Measurements from ENCODE around the gene GPR26.

GPR26 gene

DNA sequence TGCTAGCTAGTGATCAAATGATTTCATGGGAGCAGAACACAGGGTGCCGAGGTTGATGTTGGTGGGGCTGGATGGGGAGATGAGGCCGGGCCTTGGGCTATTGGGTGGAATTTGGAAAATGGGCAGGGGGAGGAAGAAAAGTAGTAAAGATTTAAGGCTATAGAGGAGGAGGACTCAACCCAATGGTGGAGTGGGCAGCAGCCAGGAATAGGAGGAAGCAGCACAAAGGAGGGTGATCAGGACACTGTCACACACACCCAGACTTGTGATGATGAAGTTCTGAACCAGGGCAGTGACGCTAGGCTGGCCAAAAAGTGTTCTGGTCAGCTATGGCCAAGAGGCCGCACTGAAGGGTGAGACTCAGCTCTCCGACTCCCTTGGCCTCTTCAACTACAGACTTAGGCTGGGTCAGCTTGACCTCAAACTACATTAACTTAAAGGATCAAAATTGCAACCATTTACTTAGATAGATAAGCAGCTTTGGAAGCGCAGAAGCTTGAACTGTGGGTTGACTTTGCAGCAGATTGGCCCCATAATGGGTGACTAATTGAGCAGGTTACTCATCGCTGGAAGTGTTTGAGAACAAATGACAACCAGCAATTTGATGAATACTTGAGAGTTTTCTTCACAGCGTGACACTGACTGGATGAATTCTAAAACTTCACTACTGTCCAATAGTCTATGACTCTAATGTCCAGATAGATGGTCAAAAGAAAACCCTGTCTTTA lies 29.4 kb upstream of the GPR26 start:
- no peaks in the 10 kb centered on the region for H3K4me1 ChIP-seq
- no peaks in the 10 kb centered on the region for H3K27me3 ChIP-seq (ENCODE audit: low read depth)
- H3K9me3 ChIP-seq = no peaks in the 10 kb centered on the region
- no peaks in the 10 kb centered on the region for H3K36me3 ChIP-seq (replicated peaks)
- in situ Hi-C loops (cut with MboI; ENCODE audit: low sequenced_read_pairs) = no loop called here
- no peak for DNase-seq (ENCODE audit: low spot score in 2 of 2)
- H3K4me3 ChIP-seq = no peak overlapping the region

DNA sequence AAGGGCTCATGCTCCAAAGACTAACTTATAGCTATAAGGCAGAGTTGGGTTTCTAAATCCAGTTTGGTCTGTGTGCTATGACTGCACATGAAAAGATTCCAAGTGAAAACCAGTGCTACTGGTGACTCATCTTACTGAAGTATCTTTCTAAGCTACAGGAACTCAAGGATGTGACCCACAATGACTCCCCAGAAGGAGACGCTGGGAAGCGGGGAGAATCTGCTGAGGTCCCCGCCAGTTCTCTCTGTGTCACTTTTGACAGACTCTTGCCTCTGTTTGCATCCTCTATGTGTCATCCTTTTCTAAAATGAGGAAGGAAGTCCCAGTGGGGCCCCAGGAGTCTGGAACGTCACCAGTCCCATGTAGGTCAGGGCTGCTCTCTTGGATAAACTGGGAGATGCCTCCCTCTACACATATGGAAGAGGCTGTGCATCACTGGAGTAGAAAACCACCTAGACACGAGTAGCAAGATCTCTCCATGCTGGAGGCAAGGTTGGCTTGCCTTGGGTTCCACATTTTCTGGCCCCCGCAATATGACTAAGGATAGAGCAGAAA lies 28.8 kb upstream of the GPR26 start:
- no peak for DNase-seq (ENCODE audit: low spot score in 2 of 2)
- Histone ChIP-seq H3K4me3 (no peak overlapping the region), H3K27me3 (ENCODE audit: low read depth) (no peaks in the 10 kb centered on the region), H3K9me3 (no peaks in the 10 kb centered on the region), H3K36me3 (replicated peaks) (no peaks in the 10 kb centered on the region), H3K4me1 (no peaks in the 10 kb centered on the region)
- in situ Hi-C loops (cut with MboI; ENCODE audit: low sequenced_read_pairs) = no loop called here

DNA sequence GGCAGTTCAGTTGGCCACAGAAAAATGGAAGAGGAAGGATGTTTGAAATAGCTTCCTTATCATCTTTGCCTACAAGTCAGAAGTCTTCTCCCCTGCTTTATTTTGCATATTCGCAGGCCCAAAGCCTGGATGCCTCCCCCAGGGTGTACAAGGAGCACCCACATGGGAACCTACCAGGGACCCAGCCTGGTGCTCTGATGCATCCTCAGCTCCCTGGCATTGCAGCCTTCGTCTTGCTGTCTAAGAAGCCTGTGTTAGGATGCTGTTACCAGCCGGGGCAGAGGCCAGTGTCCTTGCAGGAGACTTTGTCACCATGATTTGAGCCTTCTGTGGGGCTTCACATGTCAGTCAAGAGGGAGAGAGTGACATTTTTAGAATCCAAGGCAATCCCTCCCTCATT lies 27.0 kb upstream of the GPR26 start:
- Histone ChIP-seq H3K9me3 (no peaks in the 10 kb centered on the region), H3K27me3 (ENCODE audit: low read depth) (no peaks in the 10 kb centered on the region), H3K36me3 (replicated peaks) (no peaks in the 10 kb centered on the region), H3K4me3 (no peak overlapping the region), H3K4me1 (no peaks in the 10 kb centered on the region)
- in situ Hi-C loops (cut with MboI; ENCODE audit: low sequenced_read_pairs) = no loop called here
- no peak for DNase-seq (ENCODE audit: low spot score in 2 of 2)

DNA sequence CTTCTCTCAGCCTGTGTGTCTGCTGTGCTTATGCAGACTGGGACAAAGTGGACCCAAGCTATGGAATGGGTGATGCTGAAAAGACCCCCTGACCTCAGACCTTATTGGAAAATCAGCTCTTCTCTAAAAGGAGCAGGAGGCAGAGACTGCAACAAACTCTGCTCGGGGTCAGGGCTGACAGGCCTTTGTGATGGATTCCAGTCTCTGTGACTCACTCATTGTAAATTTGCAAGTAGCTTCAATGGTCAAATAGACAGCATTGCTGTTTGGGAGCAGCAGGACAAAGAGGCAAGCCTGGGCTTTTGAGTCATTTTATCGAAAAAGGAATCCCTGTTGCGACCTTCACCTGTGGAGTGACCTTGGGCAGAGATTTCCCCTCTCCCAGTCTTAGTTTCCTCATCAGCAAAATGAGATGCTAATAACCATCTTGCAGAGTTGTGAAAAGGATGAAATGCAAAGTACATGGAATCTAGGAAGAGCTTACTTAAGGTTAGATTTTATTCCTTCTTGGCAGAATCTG lies 26.1 kb upstream of the GPR26 start:
- H3K27me3 ChIP-seq (ENCODE audit: low read depth) = no peaks in the 10 kb centered on the region
- H3K36me3 ChIP-seq (replicated peaks) = no peaks in the 10 kb centered on the region
- H3K9me3 ChIP-seq = no peaks in the 10 kb centered on the region
- H3K4me3 ChIP-seq = no peak overlapping the region
- in situ Hi-C loops (cut with MboI; ENCODE audit: low sequenced_read_pairs) = no loop called here
- no peaks in the 10 kb centered on the region for H3K4me1 ChIP-seq
- DNase-seq (ENCODE audit: low spot score in 2 of 2) = no peak

DNA sequence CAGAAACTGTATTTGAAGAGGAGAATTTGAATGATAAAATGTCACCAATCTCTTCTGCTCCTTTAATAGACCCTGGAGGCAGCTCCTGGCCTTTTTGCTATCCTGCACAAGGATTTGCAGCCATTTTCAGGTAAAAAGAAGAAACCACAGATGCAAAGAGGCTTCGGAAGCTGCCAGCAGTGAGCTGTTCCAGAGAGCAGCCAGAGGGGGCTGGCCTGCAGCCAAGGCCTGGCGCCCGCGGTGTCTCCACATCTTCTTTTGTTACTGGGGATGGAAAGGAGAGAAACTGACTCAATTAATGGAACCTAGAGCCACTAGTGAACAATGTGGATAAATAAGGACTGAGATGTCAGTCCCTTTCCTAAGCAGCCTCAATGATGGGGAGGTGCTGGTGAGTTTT lies 23.9 kb upstream of the GPR26 start:
- in situ Hi-C loops (cut with MboI; ENCODE audit: low sequenced_read_pairs) = no loop called here
- H3K9me3 ChIP-seq = no peaks in the 10 kb centered on the region
- H3K27me3 ChIP-seq (ENCODE audit: low read depth) = no peaks in the 10 kb centered on the region
- H3K4me1 ChIP-seq = no peaks in the 10 kb centered on the region
- no peaks in the 10 kb centered on the region for H3K36me3 ChIP-seq (replicated peaks)
- no peak for DNase-seq (ENCODE audit: low spot score in 2 of 2)
- H3K4me3 ChIP-seq = no peak overlapping the region

DNA sequence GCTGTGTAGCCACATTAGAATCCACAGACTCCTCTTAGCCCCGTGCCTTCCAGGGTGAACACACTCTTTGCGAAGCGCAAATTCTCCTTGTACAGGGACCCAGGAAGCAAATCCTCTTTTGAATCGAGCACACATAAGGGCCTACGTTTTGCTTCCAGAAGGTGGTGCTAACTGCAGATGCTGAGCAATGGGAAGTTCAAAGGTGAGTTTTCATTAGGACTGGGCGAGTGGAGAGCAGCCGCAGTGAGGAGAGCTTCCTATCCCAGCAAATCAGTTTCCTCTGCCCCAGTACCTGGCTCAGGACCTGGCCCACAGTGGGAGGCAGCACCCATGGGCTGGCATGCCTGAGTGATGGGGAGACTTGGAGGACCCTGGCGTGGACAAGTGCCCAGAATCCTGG lies 23.5 kb upstream of the GPR26 start:
- H3K27me3 ChIP-seq (ENCODE audit: low read depth) = no peaks in the 10 kb centered on the region
- H3K36me3 ChIP-seq (replicated peaks) = no peaks in the 10 kb centered on the region
- no peak overlapping the region for H3K4me3 ChIP-seq
- in situ Hi-C loops (cut with MboI; ENCODE audit: low sequenced_read_pairs) = no loop called here
- no peaks in the 10 kb centered on the region for H3K9me3 ChIP-seq
- no peak for DNase-seq (ENCODE audit: low spot score in 2 of 2)
- no peaks in the 10 kb centered on the region for H3K4me1 ChIP-seq

DNA sequence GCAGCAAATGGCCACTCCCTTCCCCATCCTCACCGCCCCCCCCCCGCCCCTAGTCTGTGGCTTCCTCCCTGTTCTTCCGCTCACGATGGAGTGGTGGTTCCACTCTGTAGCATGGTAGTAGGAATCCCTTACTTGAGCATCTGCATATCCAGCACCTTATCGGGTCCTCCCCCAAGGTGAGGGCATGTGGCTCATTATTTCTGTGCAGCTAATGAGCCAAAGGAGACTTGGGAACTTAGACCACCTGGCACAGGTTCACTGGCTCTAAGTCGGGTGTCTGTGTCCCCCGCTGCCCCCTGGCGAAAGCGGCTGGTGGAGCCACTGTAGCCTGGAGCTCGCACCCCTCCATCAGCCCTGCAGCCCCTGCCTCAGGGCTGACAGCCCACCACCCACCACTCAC lies 22.8 kb upstream of the GPR26 start:
- H3K4me1 ChIP-seq = no peaks in the 10 kb centered on the region
- H3K27me3 ChIP-seq (ENCODE audit: low read depth) = no peaks in the 10 kb centered on the region
- no peak for DNase-seq (ENCODE audit: low spot score in 2 of 2)
- no peak overlapping the region for H3K4me3 ChIP-seq
- no peaks in the 10 kb centered on the region for H3K9me3 ChIP-seq
- H3K36me3 ChIP-seq (replicated peaks) = no peaks in the 10 kb centered on the region
- in situ Hi-C loops (cut with MboI; ENCODE audit: low sequenced_read_pairs) = no loop called here

DNA sequence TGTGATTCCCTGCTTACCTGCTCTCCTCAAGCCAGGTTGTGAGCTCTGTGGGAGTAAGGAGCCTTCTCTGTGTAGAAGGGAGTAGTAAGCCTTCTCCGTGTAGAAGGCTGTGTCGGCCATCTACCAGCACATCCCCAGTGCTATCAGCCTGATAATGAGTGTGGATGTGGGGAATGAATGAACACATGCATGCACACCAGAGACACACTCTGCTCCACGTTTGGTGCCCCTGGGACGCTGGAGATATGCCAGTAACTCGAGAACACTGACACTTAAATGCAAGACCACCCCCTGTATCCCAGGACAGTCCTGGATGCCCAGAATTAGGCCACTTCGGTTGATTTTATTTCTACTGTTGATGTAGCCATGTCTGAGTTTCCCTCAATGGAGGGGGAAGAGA lies 21.1 kb upstream of the GPR26 start:
- no peaks in the 10 kb centered on the region for H3K27me3 ChIP-seq (ENCODE audit: low read depth)
- H3K36me3 ChIP-seq (replicated peaks) = no peaks in the 10 kb centered on the region
- H3K9me3 ChIP-seq = no peaks in the 10 kb centered on the region
- DNase-seq (ENCODE audit: low spot score in 2 of 2) = no peak
- no peaks in the 10 kb centered on the region for H3K4me1 ChIP-seq
- H3K4me3 ChIP-seq = no peak overlapping the region
- in situ Hi-C loops (cut with MboI; ENCODE audit: low sequenced_read_pairs) = no loop called here

DNA sequence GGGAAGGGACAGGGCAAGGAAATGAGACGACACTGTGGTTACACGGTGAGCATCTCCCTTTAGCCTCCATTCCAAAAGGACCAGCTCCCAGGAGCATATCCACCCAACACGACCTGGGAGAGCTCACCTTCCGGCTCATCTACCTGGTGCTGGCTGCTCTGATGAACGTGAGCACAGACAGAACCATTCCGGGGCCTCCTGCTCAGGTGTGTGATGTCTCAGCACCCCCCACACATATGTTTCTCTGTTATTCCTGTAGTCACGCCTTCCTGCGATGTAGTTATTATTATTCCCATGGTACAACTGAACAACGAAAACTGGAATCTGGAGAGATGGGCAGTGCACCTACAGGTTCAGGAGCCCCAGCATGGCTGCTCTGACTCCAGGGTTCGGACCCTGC lies 20.5 kb upstream of the GPR26 start:
- Histone ChIP-seq H3K4me3 (no peak overlapping the region), H3K36me3 (replicated peaks) (no peaks in the 10 kb centered on the region), H3K27me3 (ENCODE audit: low read depth) (no peaks in the 10 kb centered on the region), H3K9me3 (no peaks in the 10 kb centered on the region), H3K4me1 (no peaks in the 10 kb centered on the region)
- no peak for DNase-seq (ENCODE audit: low spot score in 2 of 2)
- in situ Hi-C loops (cut with MboI; ENCODE audit: low sequenced_read_pairs) = no loop called here

DNA sequence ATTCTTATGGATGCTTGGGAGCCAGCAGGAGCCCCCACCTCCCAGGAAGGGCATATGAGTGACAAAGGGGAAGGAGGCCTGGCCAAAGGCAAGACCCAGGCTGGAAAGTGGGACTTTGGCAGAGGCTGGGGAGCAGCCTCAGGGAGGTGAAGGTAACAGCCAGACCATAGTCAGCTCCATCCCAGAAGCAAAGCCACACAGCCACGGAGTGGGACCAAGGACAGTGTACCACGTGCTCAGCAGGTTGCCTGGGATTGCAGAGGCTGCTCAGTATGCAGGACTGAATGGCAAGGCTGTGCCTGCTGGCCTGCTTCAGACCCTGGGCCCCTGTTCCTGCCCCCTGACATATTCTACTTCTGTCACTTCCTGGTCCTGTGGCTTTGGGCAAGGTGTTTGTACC lies 17.6 kb upstream of the GPR26 start:
- no peak for DNase-seq (ENCODE audit: low spot score in 2 of 2)
- Histone ChIP-seq H3K36me3 (replicated peaks) (no peaks in the 10 kb centered on the region), H3K9me3 (no peaks in the 10 kb centered on the region), H3K27me3 (ENCODE audit: low read depth) (no peaks in the 10 kb centered on the region), H3K4me1 (no peaks in the 10 kb centered on the region), H3K4me3 (no peak overlapping the region)
- in situ Hi-C loops (cut with MboI; ENCODE audit: low sequenced_read_pairs) = no loop called here

DNA sequence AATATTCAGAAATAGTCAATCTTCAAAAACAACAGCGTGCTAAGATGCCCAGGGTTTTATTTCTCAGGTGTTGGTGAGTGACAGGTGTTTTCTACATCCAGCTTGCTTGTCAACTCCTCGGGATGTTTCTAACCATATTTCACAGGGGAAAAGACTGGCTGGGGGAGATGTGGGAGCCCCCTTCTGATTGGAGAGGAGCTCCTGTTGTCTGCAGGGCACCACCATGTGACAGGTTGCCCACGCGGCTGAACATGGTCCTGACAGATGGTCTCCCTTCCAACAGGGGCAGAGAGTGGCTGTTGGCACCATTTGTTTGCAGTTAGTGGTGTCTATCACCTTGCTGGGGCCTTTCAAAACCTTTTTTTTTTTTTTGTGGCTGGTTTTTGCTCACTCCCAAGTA lies 16.5 kb upstream of the GPR26 start:
- H3K27me3 ChIP-seq (ENCODE audit: low read depth) = no peaks in the 10 kb centered on the region
- H3K4me3 ChIP-seq = no peak overlapping the region
- H3K9me3 ChIP-seq = no peaks in the 10 kb centered on the region
- H3K4me1 ChIP-seq = no peaks in the 10 kb centered on the region
- DNase-seq (ENCODE audit: low spot score in 2 of 2) = no peak
- in situ Hi-C loops (cut with MboI; ENCODE audit: low sequenced_read_pairs) = no loop called here
- no peaks in the 10 kb centered on the region for H3K36me3 ChIP-seq (replicated peaks)

DNA sequence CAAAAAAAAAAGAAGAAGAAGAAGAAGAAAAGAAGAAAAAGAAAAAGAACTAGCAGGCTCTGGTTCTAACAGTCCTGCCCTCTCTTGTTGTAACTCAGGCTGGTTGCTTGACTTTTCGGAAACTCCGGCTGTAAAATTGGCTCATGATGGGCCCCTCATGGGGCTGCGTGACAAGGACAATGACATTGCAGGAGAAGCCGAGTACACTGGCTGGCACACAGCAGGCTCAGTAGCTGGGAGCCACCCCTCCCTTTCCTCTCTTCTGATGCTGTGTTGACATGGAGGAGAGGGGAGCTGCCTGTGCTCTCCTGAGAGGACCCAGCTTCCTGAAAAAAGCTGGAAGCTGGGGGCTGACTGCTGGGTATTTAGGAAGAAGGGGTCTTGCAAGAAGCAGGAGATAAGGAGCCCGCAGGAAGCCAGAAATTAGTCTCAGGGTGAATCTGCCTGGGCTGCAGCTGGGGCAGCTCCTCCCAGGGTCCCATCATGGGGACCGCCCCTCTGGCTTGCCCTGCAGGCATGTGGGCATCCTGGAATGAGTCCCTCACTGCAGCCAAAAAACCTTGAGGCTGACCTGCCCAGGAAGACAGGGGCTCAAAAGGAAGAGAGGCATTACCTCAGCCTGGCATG lies 14.6 kb upstream of the GPR26 start:
- in situ Hi-C loops (cut with MboI; ENCODE audit: low sequenced_read_pairs) = no loop called here
- no peaks in the 10 kb centered on the region for H3K36me3 ChIP-seq (replicated peaks)
- H3K9me3 ChIP-seq = no peaks in the 10 kb centered on the region
- DNase-seq (ENCODE audit: low spot score in 2 of 2) = no peak
- H3K4me3 ChIP-seq = no peak overlapping the region
- no peaks in the 10 kb centered on the region for H3K4me1 ChIP-seq
- no peaks in the 10 kb centered on the region for H3K27me3 ChIP-seq (ENCODE audit: low read depth)

DNA sequence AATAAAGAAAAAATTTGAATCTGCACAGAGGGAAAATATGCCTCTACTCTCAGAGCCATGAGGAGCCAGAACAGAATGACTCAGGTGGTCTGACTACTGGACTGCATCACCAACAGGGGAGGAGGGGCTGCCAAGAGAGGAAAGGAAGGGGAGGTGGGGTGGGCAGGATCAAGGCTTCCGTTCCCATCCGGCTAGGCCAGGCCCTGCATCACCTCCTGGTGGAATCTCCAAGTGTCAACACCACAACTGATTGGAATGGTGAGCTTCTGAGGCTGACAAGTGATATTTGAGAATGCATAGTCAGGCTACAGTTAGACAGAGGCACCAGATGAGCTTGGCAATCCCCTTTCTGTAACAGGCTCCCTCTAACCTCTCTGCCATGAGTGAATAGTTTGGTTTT lies 10.4 kb upstream of the GPR26 start:
- Histone ChIP-seq H3K36me3 (replicated peaks) (no peaks in the 10 kb centered on the region), H3K9me3 (no peaks in the 10 kb centered on the region), H3K4me1 (no peaks in the 10 kb centered on the region), H3K4me3 (no peak overlapping the region), H3K27me3 (ENCODE audit: low read depth) (no peaks in the 10 kb centered on the region)
- in situ Hi-C loops (cut with MboI; ENCODE audit: low sequenced_read_pairs) = no loop called here
- no peak for DNase-seq (ENCODE audit: low spot score in 2 of 2)

DNA sequence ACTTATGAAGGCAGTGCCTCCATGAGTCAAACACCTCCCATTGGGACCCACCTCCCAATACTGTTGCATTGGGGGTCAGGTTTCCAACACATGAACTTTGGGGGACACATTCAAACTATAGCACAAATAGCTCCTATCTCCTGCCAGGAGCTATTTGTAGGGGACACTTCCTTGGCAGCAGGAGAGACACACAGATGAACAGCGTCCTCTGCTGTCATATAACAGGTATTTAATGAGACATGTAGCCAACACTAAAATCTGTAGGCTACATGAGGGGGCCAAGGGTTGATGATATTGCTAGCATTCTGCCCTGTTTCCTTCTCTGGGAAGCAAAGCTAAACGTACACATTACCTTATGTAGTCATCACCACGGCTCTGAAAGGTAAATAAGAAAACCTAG lies 2.6 kb upstream of the GPR26 start:
- Histone ChIP-seq H3K36me3 (replicated peaks) (no peaks in the 10 kb centered on the region), H3K4me1 (no peaks in the 10 kb centered on the region), H3K9me3 (no peaks in the 10 kb centered on the region), H3K27me3 (ENCODE audit: low read depth) (no peaks in the 10 kb centered on the region), H3K4me3 (no peak overlapping the region)
- DNase-seq (ENCODE audit: low spot score in 2 of 2) = no peak
- in situ Hi-C loops (cut with MboI; ENCODE audit: low sequenced_read_pairs) = no loop called here

All from HAP-1 (cell line).